Subcutaneous adipose tissue (tissue), 4 donors: ENCODE data around the gene RAVER2. TPM values are rescaled to one million over a fixed set of nuclear protein-coding genes. Genes with fewer than 3 reads are reported as not detected.

Experiments
- total RNA-seq, 4 donors: library from RNA; depleted of rRNA; stranded (reverse); fragments of >200 nt; gene quantifications; one replicate each; pipeline ENCODE4 v1.1.0, GENCODE V29; 2016
- TF ChIP-seq, protein P1 (sequence below): fragments of 450-650 bp; IDR thresholded peaks from one replicate; pipeline ENCODE4 v1.5.1; 2016; ENCODE audit warnings: low read depth, mild to moderate bottlenecking, control low read depth, antibody characterized with exemption, moderate library complexity

The RAVER2 gene
- total RNA-seq, 4 donors from 2014 or later = 6.4 to 11.5 (median 8.6) TPM

DNA sequence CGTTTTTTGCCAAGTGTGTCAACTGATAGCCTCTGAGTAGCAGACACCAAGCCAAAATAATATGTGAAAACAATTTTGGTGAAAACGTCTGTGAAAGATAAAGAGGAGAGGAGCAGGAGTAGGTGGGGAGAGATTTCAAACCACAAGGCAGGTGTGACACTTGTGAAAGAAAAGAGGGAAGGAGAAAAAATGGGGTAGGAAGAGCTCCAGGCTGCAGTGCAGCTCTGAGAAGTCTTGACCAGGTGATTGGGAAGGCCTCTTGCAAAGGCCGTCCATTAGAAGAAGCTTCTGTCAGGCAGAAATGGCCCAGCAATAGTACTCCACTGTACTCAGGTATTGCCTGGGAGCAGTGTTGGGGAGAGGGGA, 10.6 kb upstream of the RAVER2 start:
- TF ChIP-seq, protein P1, sequence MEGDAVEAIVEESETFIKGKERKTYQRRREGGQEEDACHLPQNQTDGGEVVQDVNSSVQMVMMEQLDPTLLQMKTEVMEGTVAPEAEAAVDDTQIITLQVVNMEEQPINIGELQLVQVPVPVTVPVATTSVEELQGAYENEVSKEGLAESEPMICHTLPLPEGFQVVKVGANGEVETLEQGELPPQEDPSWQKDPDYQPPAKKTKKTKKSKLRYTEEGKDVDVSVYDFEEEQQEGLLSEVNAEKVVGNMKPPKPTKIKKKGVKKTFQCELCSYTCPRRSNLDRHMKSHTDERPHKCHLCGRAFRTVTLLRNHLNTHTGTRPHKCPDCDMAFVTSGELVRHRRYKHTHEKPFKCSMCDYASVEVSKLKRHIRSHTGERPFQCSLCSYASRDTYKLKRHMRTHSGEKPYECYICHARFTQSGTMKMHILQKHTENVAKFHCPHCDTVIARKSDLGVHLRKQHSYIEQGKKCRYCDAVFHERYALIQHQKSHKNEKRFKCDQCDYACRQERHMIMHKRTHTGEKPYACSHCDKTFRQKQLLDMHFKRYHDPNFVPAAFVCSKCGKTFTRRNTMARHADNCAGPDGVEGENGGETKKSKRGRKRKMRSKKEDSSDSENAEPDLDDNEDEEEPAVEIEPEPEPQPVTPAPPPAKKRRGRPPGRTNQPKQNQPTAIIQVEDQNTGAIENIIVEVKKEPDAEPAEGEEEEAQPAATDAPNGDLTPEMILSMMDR = no peak

DNA sequence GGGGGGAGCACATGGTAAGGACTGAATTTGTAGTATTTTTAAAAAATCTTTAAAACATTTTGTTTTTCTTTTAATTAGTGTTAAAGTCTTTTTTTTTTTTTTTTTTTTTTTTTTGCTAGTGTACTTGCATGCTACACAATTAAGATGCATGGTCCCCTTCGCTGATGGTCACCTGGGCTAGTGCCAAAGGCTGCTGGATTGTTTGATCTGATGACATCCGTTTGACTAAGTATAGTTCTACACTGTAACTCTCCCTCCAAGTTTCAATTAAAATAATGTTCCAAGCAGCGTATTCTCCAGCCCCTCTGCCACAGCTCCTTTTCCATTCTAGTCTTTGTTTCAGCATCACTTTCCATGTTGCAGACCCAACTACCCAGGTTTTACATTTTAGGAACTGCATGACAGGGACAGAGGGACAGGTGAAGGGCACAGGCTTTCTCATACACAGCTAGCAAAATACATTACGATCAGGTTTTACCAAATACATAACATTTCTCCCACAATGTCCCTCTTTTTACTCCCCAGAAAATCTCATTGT, 852 bp upstream of the RAVER2 start:
- TF ChIP-seq, protein P1 = no peak

DNA sequence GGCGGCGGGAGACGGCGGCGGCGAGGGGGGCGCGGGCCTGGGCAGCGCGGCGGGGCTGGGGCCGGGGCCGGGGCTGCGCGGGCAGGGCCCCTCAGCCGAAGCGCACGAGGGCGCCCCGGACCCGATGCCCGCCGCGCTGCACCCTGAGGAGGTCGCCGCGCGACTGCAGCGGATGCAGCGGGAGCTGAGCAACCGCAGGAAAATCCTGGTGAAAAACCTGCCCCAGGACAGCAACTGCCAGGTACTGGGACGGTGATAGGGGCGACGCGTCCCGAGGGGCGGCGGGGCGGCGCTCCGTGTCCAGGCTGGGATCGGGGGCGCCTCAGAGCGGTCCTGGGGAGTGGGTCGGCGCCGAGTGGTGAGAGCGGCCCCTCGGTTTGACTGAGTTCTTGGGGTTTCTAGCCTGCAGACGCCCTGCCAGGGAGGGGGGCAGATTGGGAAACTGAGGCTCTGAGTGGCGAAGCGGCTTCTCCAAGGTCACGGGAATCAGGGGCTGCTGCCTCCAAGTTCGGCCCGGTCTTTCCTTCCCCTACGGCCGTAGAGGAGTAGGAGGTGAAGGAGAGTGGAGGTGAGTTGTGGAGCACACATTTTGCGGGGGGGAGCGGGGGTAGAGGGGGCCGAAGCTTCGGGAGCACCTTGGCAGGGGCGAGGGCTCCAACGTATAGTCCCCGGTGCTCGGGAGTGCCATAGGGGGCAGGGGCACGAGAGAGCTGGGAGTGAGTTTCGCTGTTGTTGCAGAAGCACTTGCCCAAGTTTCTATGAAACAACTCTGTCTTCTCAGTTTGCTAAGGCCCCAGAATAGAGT, 508 bp downstream of the RAVER2 start:
- TF ChIP-seq, protein P1 = no peak

DNA sequence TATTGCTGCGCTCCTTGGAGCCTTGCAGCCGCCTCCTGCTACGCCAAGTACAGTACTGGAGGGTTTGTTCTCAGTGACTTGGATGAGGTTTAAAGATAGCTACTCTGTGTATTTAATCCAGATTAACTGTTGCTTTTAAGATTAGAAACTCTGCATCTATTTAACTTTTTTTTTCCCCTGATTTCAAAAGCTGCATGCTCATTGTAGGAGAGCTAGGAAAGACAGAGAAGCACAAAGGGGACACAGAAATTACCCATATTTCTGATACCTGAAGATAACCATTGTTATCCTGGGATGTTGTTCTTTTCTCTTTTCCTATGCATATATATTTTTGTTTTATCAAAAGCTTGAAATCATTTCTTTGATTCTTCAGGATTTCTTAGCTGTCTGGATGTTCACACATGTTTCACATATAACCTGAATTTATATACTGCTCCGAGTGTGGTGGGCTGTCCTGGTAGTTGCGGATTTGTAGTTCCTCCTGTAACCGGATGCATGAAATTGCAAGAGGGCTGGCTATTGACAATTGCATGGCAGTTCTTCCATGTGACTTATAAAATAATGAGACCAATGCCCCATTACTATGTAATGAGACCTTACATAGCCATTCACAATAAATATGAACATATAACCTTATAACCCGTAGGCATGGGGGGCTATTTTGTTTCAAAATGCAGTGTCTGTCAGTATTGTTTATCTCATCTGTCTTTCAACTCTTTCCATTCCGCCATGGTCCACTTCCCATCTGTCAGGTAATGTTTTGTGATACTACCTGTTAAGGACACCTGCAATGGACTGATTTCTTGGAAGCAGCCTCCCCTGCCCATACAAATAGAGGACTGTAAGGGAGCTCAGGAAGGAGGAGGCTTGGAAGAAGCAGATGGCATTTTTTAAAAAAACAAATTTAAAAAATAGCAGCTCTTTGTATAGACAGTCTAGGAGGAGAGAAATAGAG, 1.4 kb downstream of the RAVER2 start:
- TF ChIP-seq, protein P1 = no peak

DNA sequence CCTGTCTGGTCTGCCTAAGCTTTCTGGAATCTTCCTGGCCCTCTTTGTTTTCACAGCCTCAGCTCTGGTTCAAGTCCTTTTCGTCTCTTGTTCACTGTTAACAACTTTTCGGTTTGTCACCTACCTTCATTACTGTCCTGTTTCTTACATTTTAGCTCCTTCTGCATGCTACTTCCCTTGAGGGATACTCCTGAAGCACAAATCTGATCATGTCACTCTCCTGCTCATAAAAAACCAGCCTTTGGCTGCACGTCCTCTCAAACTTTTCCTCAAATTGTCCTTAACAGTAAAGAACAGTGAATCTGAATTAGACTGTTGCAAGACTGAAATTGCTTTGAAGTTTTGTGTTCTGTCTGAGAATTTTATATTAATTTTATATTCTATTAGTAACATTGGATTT, 3.3 kb downstream of the RAVER2 start:
- TF ChIP-seq, protein P1 = no peak

DNA sequence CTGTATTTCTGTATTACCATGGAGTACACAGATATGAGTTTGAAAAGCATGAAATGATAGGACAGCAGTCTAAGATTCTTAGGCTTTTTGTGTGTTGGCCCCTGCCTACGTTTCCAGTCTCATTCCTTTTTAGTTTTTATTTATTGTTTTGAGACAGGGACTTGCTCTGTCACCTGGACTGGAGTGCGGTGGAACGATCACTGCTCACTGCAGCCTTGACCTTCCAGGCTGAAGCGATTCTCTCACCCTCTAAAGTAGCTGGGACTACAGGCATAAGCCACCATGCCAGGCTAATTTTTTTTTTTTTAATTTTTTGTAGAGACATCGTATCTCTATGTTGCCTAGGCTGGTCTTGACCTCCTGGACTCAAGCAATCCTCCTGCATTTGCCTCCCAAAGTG, 3.8 kb downstream of the RAVER2 start:
- TF ChIP-seq, protein P1 = no peak

DNA sequence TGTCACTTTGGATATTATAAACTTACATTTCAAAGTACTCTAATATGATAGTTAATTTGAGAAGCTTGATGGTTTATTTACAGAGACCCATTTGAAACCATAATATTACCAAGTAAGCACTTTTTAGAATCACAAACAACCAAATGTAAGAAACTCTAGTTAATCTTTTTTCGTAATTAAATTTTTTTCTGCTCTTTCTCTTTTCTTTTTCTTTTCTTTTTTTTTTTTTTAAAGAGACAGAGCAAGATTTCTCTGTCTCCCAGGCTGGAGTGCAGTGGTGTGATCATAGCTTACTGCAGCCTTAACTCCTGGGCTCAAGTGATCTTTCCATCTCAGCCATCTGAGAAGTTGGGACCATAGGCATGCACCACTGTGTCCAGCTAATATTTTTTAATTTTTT, 5.2 kb downstream of the RAVER2 start:
- TF ChIP-seq, protein P1 = no peak
